Thyroid gland (tissue), 4 donors: ENCODE results near the gene KRT36.

Source experiments
- CTCF ChIP-seq, 6 experiments: fragments of 200-600 bp in 3 of 6; fragments of 450-650 bp in 3 of 6; sonication (generic) in 3 of 6; IDR thresholded peaks; one replicate each; pipeline ENCODE4 v1.5.1; 2016 to 2019; ENCODE audit warnings: antibody characterized with exemption in 6 of 6, mild to moderate bottlenecking in 2 of 6, inconsistent platforms in 1 of 6, moderate library complexity in 1 of 6
- POLR2A ChIP-seq, 2 donors: fragments of 450-650 bp; IDR thresholded peaks; one replicate each; pipeline ENCODE4 v1.6.1; 2017; ENCODE audit warnings: antibody characterized with exemption in 2 of 2, mild to moderate bottlenecking in 2 of 2, moderate library complexity in 1 of 2

- TF ChIP-seq CTCF (IDR thresholded peaks at IDR 0.05) (no peak), POLR2A (IDR thresholded peaks at IDR 0.05) (no peak)
These were observed 8.6 kb upstream of the KRT36 start for GRCh38 chr17:41498276-41498675.
